ENCODE measurements around the gene RNF20.

DNA sequence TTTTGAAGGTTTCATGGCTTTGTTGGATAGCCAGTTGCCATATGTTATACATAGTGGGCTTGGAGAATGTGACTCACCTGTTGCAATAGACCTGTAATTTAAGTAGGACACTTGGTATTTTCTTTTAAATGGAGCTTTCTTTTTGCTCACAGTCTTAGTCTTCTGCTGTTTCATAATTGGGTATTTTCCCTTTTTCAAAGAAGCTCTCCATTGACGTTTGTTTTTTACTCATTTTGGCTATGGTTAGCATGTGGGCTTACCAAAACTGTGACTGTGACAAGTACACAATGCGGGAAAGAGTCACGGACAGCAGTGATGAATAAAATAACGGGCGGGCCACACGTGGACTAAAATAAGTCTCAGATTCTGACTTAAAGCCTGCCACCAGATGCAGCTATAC lies 23.2 kb upstream of the RNF20 start:
- TF ChIP-seq CTCF (optimal IDR thresholded peaks at IDR 0.05 in 1 of 3, IDR thresholded peaks at IDR 0.05 in 1 of 3, conservative IDR thresholded peaks at IDR 0.05 in 1 of 3; ENCODE audit: extremely low read depth in 1 of 3, insufficient read depth in 2 of 3, low read length in 3 of 3) (no peak), EZH2 (IDR thresholded peaks at IDR 0.05; ENCODE audit: low read length) (no peak)

All from keratinocyte (primary cell).